GM23248 (cell line): Measurements from ENCODE around the gene ADAMTS17.

Experiments used
- EZH2 ChIP-seq: fragments of 200-600 bp; sonication (generic); IDR thresholded peaks from 2 replicates; pipeline ENCODE4 v1.6.1; 2018; ENCODE audit warnings: antibody characterized with exemption, mild to moderate bottlenecking; ENCODE audit not compliant: insufficient read depth, poor library complexity, severe bottlenecking
- EZH2phosphoT487 ChIP-seq: fragments of 200-600 bp; sonication (generic); IDR thresholded peaks from 2 replicates; pipeline ENCODE4 v1.6.1; 2018; ENCODE audit warnings: antibody characterized with exemption, moderate library complexity, mild to moderate bottlenecking, low read depth; ENCODE audit not compliant: insufficient read depth

GRCh38 chr15:100211855-100212850, 129.6 kb downstream of the ADAMTS17 start:
- TF ChIP-seq EZH2 (no peak), EZH2phosphoT487 (no peak)
